ENCODE data around the gene ASF1B.

DNA sequence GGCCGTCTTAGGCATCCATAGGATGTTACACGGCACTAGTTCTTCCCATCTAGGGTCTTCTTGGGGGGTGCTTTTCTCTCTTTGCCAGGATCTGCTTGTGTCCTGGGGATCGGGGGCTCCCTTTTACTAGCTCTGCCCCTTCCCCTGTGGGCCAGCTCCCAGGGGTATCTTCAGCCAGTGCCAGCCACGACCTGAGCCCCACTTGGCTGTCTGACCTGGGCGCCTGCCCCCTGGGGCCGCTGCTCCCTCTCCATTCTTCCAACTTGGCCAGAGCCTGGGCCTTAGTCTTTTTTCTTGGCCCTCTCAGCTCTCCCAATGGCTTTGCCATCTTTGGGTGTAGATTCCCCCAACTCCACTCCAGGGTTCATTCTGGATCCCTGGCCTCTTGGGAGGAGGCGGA is 21.9 kb downstream of the ASF1B start:
- TF ChIP-seq CTCF (IDR thresholded peaks at IDR 0.05) (no peak), EZH2 (IDR thresholded peaks at IDR 0.05; ENCODE audit: borderline replicate concordance, insufficient read depth, low read depth, low read length, poor library complexity, severe bottlenecking) (no peak)
